HFF-Myc (cell line): ENCODE measurements around the gene RPL12.

ENCODE experiments used
- DNase-seq: peaks from one replicate; pipeline ENCODE4 v3.0.0-alpha.2; 2011; ENCODE audit warnings: low read depth; ENCODE audit errors: extremely low read depth
- H3K4me3 ChIP-seq: replicated peaks from 2 replicates; pipeline ENCODE4 v1.5.1; 2011; ENCODE audit warnings: low read depth, mild to moderate bottlenecking, control low read depth, low read length
- TF ChIP-seq, protein P1 (sequence below): IDR thresholded peaks from 2 replicates; pipeline ENCODE4 v1.5.1; 2012; ENCODE audit warnings: mild to moderate bottlenecking, low read depth, low read length, control low read depth; ENCODE audit errors: missing control alignments

RPL12 gene

DNA sequence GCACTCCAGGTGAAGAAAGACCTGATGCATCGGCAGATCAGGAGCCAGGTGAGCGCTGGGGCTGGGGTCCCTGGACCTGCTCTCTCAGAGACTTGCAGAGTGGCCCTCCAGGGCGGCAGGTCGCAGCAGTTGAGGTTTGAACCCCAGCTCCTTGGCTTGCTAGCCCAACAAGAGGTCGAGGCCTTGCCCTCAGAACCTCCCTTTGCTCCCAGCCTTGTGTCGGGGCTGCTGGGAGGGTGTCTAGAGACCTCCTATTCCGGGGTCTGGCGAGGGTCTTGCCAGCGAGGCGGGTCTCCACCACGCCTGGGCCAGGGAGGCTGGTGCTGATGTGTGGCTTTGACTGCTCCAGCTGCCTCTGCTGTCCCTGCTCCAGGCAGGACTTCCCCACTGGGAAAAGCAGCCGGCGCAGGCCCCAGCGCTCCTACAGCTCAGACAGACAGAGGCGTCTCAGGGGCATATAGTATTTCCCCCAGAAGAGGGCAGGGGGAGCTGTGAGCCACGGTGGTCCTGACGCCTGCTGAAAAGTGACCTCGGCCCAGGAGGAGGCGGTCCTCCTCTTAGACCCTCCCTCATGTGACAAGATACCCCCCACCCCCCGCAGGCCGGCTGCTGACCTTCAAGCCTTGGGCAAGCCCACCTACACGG is 38.4 kb upstream of the RPL12 start:
- no peak for DNase-seq
- TF ChIP-seq, protein P1, sequence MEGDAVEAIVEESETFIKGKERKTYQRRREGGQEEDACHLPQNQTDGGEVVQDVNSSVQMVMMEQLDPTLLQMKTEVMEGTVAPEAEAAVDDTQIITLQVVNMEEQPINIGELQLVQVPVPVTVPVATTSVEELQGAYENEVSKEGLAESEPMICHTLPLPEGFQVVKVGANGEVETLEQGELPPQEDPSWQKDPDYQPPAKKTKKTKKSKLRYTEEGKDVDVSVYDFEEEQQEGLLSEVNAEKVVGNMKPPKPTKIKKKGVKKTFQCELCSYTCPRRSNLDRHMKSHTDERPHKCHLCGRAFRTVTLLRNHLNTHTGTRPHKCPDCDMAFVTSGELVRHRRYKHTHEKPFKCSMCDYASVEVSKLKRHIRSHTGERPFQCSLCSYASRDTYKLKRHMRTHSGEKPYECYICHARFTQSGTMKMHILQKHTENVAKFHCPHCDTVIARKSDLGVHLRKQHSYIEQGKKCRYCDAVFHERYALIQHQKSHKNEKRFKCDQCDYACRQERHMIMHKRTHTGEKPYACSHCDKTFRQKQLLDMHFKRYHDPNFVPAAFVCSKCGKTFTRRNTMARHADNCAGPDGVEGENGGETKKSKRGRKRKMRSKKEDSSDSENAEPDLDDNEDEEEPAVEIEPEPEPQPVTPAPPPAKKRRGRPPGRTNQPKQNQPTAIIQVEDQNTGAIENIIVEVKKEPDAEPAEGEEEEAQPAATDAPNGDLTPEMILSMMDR, result no peak
- no peak overlapping the region for H3K4me3 ChIP-seq

DNA sequence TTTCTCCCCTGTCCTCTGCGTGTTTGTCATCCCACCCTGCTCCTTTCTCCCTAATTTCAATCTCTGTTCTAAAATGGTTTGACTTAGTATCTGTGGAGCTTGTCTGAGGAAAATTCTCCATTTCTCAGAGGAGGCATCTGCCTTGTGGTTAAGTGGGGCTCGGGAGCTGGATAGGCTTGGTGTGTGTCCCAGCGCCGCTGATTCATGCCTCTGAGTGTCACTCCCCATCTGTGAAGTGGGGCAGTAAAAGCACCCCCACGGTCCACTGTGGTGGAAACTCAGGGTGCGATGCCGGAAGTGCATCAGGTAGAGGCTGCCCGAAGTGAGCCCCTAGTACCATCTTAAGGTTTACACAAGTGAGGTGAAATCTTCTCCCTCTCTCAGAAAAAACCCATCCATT is 37.7 kb upstream of the RPL12 start:
- H3K4me3 ChIP-seq, result no peak overlapping the region
- TF ChIP-seq, protein P1, result no peak
- DNase-seq, result no peak

DNA sequence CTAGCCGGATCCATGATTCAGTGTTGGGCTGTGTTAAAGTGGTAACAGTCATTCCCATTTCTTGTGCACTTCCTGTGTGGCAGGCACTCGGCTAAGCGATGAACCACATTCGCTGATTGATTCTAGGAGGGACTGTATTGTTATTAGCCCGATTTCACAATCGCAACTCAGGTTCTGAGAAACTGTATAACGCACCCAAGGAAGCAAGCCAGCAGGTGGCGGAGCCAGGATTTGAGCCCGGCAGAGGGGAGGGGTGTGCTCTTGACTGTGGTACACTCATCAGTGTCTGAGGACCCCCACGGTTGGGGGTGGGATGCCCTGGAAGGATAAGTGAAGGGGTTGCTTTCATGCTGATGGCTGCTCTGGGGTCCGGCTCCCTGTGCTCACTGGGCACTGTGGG is 34.8 kb upstream of the RPL12 start:
- TF ChIP-seq, protein P1, result no peak
- no peak for DNase-seq

DNA sequence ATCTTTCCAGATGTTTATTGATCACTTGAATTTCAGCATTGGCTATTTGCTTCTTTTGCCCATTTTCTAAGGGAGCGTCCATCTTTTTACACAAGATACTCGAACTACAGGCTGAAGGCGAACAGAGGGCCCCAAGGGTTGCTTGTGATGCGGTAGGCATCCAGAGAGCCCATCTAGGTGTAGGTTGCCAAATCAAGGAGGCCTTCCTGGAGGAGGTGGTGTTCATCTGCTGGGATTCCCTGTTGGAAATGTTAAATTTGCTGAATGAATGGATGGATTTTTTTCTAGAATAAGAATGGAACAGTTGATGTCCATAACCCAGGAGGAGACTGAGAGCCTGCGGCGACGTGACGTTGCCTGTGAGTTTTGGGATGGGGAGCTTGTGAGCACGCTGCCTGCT is 31.5 kb upstream of the RPL12 start:
- TF ChIP-seq, protein P1, result no peak
- no peak for DNase-seq
- H3K4me3 ChIP-seq, result no peak overlapping the region

More for the DNA sequence above, 34.8 kb upstream of the RPL12 start:
- no peak overlapping the region for H3K4me3 ChIP-seq

DNA sequence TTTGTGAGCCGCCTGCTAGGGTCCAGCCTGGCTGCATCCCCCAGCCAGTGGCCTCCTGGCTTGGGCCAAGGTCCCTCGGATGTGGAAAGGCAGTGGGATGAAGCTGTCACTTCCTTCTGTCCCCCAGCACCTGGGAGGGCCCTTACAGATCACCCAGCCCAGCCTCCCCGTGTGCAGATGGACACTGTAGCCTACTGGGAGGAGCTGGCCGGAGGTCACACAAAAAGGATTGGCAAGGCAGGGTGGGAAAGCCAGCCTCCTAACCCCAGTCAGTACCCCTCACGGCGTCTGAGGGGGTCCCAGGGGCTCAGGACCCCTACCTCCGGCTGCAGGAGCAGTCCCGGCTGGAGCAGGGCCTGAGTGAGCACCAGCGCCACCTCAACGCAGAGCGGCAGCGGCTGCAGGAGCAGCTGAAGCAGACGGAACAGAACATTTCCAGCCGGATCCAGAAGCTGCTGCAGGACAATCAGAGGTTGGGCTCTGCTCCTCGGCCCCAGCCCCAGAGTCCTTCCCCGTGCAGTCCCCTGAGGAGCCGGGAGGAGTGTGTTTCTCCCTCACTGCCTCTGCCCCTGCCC is 28.4 kb upstream of the RPL12 start:
- TF ChIP-seq, protein P1, result no peak
- DNase-seq, result no peak
- H3K4me3 ChIP-seq, result no peak overlapping the region

DNA sequence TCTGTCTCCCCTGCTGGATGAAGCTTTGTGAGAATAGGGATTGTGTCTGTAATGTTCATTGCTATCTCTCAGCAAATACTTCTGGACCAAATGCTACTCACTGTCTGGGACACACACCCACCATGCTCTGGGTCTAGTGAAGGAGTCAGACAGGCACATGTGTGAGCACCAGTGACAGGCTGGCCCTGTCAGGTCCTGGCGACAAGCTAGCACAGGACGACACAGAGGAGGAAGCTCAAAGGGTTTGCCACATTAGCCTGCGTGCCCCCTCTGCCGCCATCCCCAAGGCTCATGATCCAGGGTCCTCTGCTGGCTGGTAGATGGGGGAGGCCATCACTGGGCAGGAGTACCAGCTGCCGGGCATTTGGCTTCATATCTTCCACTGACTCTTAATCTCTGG is 23.4 kb upstream of the RPL12 start:
- TF ChIP-seq, protein P1, result no peak
- no peak for DNase-seq
- no peak overlapping the region for H3K4me3 ChIP-seq

DNA sequence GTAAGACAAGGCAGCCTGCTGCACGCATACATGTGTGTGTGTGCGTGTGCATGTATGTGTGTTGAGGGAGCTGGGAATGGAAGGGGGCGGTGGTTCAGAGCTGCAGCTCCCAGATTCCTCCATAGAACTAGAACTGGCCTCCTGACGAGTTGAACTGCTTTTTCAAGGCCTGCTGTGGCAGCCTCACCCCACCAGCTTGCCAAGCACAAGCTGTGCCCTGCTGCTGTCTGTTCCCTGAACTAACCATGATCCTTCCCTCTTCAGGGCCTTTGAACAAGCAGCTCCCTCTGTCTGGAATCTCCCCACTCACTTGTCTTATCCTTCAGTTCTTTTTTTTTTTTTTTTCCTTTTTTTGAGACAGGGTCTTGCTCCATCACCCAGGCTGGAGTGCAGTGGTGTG is 22.7 kb upstream of the RPL12 start:
- TF ChIP-seq, protein P1, result no peak
- H3K4me3 ChIP-seq, result no peak overlapping the region
- DNase-seq, result no peak
